GM21528 (cell line): ENCODE measurements around the gene SPOCK1.

Source experiments
- ATAC-seq: cut with Tn5 transposase; IDR thresholded peaks from one replicate; pipeline ENCODE4 v1.9.1; 2021; ENCODE audit warnings: mild to moderate bottlenecking, moderate library complexity; ENCODE audit not compliant: unreplicated experiment, low FRiP score

Gene SPOCK1

GRCh38 chr5:137305971-137306602, 193.0 kb downstream of the SPOCK1 start:
- no peak for ATAC-seq

- no peak for ATAC-seq
Observed at GRCh38 chr5:137304226-137304874, 194.8 kb downstream of the SPOCK1 start.

- ATAC-seq: no peak
Observed at GRCh38 chr5:137303509-137303908, 195.6 kb downstream of the SPOCK1 start.

GRCh38 chr5:137300411-137301240, 198.5 kb downstream of the SPOCK1 start:
- ATAC-seq: no peak

- ATAC-seq: no peak
Observed at GRCh38 chr5:137296213-137296781, 202.8 kb downstream of the SPOCK1 start.

- no peak for ATAC-seq
Observed at GRCh38 chr5:137294604-137295003, 204.5 kb downstream of the SPOCK1 start.

DNA sequence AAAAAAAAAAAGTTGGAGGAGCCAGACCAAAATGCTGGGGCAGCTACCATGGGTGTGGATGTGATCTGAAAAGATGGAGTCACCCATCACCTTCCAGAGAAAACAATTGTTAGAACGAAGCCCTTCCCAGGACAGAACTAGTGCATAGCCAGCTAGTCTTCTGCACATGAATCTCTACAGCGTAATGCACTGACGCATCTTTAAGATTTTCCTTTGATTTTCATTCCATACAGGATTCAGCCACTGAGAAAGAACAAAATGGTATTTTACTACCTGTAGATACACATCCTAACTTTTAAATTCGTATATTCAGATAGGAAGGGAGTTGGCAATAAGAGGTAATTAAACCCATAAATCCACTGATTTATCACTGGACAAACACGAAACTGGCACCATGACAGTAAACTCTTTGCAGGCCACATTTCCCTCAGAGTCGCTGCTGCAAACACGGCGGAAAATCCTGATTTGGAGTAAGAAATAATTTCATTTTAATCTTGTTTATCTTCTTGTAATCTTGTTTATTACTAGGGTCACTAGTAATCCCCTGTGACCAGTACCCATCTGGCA, 206.6 kb downstream of the SPOCK1 start:
- no peak for ATAC-seq

GRCh38 chr5:137291436-137291835, 207.7 kb downstream of the SPOCK1 start:
- no peak for ATAC-seq

DNA sequence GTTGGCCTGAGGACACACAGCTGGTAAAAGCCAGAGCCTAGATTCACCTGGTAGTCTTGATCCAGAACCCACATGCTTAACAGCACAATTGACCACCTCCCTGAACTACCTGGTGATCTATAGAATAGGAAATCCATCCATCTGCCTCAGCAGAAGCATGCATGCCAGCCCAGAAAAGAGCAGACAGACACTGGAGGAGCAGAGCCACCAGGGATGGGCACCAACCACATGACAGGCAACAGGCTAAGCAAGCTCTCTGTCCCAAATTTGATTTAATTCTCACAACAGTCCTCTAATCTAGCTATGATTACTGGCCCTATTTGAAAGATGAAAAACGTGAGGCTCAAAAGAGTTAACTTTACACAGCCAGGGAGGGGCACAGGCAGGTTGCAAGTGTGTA, 208.1 kb downstream of the SPOCK1 start:
- ATAC-seq: no peak

DNA sequence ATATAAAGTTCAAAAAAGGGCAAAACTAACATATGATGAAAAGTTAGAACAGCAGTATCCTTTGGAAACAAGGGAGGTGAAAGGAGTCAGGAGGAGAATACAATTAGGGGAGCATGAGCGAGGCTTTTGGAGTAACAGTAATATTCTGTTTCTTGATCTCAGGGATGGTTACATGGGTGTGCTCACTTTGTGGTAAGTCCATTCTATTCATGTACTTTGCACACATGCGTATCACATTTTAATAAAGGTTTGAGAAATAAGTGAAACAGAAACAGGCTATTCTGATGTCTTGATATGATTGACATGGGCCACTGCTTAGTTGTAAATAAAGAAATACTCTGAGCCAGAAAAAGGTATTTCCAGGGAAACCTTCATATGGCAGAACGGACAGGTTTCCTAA, 208.8 kb downstream of the SPOCK1 start:
- ATAC-seq: no peak

GRCh38 chr5:137289856-137290255, 209.3 kb downstream of the SPOCK1 start:
- ATAC-seq: no peak

DNA sequence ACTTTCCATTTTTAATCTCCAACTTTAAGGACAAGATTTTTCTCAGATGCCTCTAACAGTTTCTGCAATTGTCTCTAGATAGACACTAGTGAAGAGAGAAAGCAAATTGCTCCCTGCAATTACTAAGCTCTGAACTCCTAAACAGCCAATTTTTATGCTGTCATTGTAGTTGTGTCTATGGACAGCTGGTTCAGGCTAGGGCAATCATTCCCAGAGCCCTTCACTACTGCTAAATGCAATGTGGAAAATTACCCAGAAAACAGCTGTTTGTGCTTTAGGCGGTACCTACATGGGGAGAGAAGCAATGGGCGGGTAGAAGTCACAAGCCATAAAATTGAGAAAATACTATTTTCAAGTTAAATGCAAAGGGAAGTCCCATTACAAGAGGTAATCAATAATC, 211.6 kb downstream of the SPOCK1 start:
- no peak for ATAC-seq

DNA sequence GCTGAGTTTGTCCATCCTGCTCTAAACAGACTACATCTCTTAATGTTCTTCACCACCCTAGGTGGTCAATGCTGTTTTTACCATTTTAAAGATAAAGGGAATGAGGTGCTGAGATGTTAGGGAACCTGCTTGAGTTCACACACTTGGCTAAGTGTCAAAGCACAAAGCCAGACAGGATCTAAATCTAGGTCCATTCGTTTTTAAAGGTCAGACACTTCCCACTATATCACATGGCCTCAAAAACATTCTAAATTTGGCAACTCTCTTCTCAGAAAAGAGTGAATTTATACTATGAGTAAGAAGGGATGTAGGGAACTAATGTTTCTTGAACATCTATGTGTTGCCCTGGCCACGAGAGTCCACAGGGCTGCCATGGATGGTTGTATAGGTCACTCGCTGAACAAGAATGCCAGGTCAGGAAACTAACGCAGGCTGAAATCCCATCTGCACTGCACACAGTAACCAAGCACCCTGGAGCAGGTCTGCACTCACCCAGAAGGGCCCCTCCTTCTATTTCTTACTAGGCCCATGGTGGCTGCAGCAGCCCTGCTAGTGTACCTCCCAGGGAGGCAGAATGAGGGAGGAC, 213.0 kb downstream of the SPOCK1 start:
- ATAC-seq: no peak

GRCh38 chr5:137283801-137284200, 215.3 kb downstream of the SPOCK1 start:
- ATAC-seq: no peak

DNA sequence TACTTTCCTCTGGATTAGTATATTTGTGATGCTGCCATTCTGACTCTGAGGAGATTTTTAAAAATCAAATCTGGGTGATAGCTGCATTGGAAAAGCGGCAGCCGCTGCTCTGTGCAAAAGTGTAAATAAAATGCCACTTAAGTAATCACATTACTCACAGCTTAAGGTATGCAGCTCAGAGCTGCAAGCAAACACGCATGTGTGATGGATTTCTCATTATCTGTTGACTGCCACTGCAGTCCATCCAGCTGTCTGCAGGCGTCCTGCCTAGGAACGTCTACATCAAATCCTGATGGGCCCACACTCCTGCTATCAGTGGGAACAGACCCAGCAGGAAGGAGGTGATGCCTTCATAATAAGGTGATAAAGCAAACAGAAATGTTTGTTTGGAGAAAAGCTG, 216.9 kb downstream of the SPOCK1 start:
- no peak for ATAC-seq

DNA sequence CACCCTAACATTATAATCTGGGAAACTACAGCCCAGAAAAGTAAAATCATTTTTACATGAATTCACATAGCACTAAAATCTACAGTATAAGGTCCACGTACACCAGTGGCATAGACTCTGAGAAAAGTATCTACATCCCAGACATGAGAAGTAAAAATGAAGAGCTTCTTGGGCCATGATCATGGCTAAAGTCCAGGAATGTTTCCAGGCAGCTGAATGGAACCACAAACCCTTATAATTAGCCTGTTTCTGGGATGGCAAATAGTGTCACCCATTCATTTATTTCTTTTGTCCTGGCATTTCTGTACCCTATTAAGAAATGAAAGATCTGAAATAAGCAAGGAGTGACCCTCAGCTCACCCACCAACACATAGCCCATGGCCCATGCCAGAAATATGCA, 217.9 kb downstream of the SPOCK1 start:
- no peak for ATAC-seq

DNA sequence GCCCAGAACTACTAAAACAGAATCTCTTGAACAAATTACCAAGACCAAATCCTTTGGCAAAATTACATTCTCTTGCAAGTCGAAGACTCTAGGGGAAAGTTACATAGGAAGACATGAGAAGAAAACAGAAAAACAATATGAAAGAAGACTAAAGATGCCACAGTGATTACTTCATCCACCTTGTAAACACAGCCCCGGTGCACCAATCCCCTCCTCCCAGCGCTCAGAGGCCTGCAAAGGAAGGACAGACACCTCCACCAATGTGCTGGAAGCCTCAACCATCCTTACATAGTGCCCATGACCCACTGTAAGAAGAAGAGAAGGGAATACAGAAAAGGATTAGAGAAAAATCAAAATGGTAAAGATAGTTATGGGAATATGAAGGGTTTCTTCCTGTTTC, 218.5 kb downstream of the SPOCK1 start:
- no peak for ATAC-seq

GRCh38 chr5:137279521-137280231, 219.4 kb downstream of the SPOCK1 start:
- ATAC-seq: no peak

DNA sequence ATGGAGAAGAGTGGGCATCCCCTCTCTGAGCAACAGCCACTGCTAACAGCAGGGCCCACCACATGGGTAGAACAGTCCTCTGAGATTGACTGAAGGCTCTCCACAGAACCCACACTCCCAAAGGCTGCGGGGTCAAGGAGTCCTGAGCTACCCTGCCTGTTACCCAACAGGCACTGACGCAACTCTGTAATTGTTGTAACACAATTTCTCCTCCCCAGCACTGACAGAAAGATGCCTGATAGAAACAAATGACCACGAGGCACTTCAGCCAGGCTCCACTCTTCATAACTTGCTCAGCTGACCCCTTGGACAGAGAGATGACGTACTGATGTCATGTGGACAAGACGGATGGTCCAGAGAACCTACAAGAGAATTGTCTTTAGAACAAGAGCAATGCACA, 220.7 kb downstream of the SPOCK1 start:
- ATAC-seq: no peak

GRCh38 chr5:137275083-137275482, 224.0 kb downstream of the SPOCK1 start:
- ATAC-seq: no peak
